Suppressor macrophage treated with lipopolysaccharide for 4 hours (primary cell): ENCODE data around the gene ITFG1.
"Not testable (repeated sequence)": the region's sequence is repeated elsewhere in the genome, so short reads cannot be mapped to it uniquely, and the experiment has no call there.

Source experiments
- DNase-seq: peaks from one replicate; pipeline ENCODE4 v3.0.0-alpha.2; 2020

The ITFG1 gene

GRCh38 chr16:47229053-47230050, 231.5 kb downstream of the ITFG1 start:
- no peak for DNase-seq

- no peak for DNase-seq
Observed at GRCh38 chr16:47228241-47228640, 232.6 kb downstream of the ITFG1 start.

GRCh38 chr16:47213761-47214440, 247.0 kb downstream of the ITFG1 start:
- DNase-seq: no peak

- DNase-seq: no peak
Observed at GRCh38 chr16:47211218-47211617, 249.6 kb downstream of the ITFG1 start.

- no peak for DNase-seq
Observed at GRCh38 chr16:47204736-47205504, 255.9 kb downstream of the ITFG1 start.

- DNase-seq: not testable (repeated sequence)
Observed at GRCh38 chr16:47203433-47203832, 257.4 kb downstream of the ITFG1 start.

GRCh38 chr16:47198180-47198575, 262.7 kb downstream of the ITFG1 start:
- no peak for DNase-seq

GRCh38 chr16:47197536-47198179, 263.2 kb downstream of the ITFG1 start:
- DNase-seq: no peak

GRCh38 chr16:47196457-47196856, 264.4 kb downstream of the ITFG1 start:
- DNase-seq: no peak

GRCh38 chr16:47182318-47182717, 278.5 kb downstream of the ITFG1 start:
- DNase-seq: no peak

GRCh38 chr16:47181066-47181465, 279.8 kb downstream of the ITFG1 start:
- DNase-seq: not testable (repeated sequence)

- no peak for DNase-seq
Observed at GRCh38 chr16:47180073-47180472, 280.8 kb downstream of the ITFG1 start.

GRCh38 chr16:47175152-47175551, 285.7 kb downstream of the ITFG1 start:
- no peak for DNase-seq

GRCh38 chr16:47162670-47163420, 298.0 kb downstream of the ITFG1 start:
- DNase-seq: no peak

GRCh38 chr16:47161464-47161863, 299.4 kb downstream of the ITFG1 start:
- no peak for DNase-seq

- no peak for DNase-seq
Observed at GRCh38 chr16:47160422-47160821, 300.4 kb downstream of the ITFG1 start.

- DNase-seq: no peak
Observed at GRCh38 chr16:47158992-47159391, 301.9 kb downstream of the ITFG1 start.

- no peak for DNase-seq
Observed at GRCh38 chr16:47156680-47157215, 304.1 kb downstream of the ITFG1 start.

- DNase-seq: not testable (repeated sequence)
Observed at GRCh38 chr16:47152501-47152900, 308.4 kb downstream of the ITFG1 start.

GRCh38 chr16:47150067-47150466, 310.8 kb downstream of the ITFG1 start:
- no peak for DNase-seq

GRCh38 chr16:47144559-47144877, 316.3 kb downstream of the ITFG1 start:
- DNase-seq: no peak
